Bronchial epithelial cell (primary cell): ENCODE measurements around the gene BCKDK. TPM values are rescaled to one million over a fixed set of nuclear protein-coding genes. Genes with fewer than 3 reads are reported as not detected.

ENCODE experiments used
- DNase-seq: peaks from one replicate; pipeline ENCODE4 v3.0.0-alpha.2; 2010; ENCODE audit warnings: low read depth
- FAIRE-seq: peaks from 2 replicates; lab custom pipeline; 2011; peaks lifted over from hg19 to GRCh38; lab: Jason Lieb, UNC
- H3K27me3 ChIP-seq: 2 replicates; pipeline ENCODE4 v1.5.1; 2011; ENCODE audit warnings: low read length; ENCODE audit not compliant: control insufficient read depth, insufficient read depth
- H3K36me3 ChIP-seq: 2 replicates; pipeline ENCODE4 v1.5.1; 2011; ENCODE audit warnings: low read length; ENCODE audit not compliant: control insufficient read depth, insufficient read depth
- H3K4me3 ChIP-seq: 2 replicates; pipeline ENCODE4 v1.5.1; 2011; ENCODE audit warnings: mild to moderate bottlenecking, low read depth, low read length, control low read depth
- CTCF ChIP-seq: IDR thresholded peaks from 2 replicates; pipeline ENCODE4 v1.5.1; 2011; ENCODE audit warnings: mild to moderate bottlenecking, moderate library complexity, low read length, control low read depth, inconsistent platforms; ENCODE audit not compliant: insufficient read depth, severe bottlenecking
- total RNA-seq: library from RNA; depleted of rRNA; stranded (reverse); fragments of >200 nt; gene quantifications from 2 replicates; pipeline ENCODE4 v1.2.1, GENCODE V29; 2014

BCKDK gene
- total RNA-seq, 1 donor from 2014 or later, result 7.9 TPM

- no peak for DNase-seq
- H3K36me3 ChIP-seq, result peaks cover 33% of the 10 kb centered on the region
- FAIRE-seq, result no peak
Measured at GRCh38 chr16:31078597-31079341, 29.4 kb upstream of the BCKDK start.

GRCh38 chr16:31079342-31079944, 28.7 kb upstream of the BCKDK start:
- FAIRE-seq (no peak), DNase-seq (no peak)
- no peak for TF ChIP-seq CTCF
- Histone ChIP-seq H3K4me3 (no peak overlapping the region), H3K36me3 (peaks cover 33% of the 10 kb centered on the region), H3K27me3 (no peaks in the 10 kb centered on the region)

More at GRCh38 chr16:31078597-31079341, 29.4 kb upstream of the BCKDK start:
- no peak for TF ChIP-seq CTCF
- H3K4me3 ChIP-seq, result no peak overlapping the region
- no peaks in the 10 kb centered on the region for H3K27me3 ChIP-seq

DNA sequence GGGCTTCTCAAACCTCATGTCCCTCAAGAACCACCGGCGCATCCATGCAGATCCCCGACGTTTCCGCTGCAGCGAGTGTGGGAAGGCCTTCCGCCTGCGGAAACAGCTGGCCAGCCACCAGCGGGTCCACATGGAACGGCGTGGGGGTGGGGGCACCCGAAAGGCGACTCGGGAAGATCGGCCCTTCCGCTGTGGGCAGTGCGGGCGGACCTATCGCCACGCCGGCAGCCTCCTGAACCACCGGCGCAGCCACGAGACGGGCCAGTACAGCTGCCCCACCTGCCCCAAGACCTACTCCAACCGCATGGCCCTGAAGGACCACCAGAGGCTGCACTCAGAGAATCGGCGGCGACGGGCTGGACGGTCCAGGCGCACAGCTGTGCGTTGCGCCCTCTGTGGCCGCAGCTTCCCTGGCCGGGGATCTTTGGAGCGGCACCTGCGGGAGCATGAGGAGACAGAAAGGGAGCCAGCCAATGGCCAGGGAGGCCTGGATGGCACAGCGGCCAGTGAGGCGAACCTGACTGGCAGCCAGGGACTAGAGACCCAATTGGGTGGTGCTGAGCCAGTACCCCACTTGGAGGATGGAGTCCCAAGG, 28.1 kb upstream of the BCKDK start:
- DNase-seq, result no peak
- H3K27me3 ChIP-seq, result no peaks in the 10 kb centered on the region
- no peak overlapping the region for H3K4me3 ChIP-seq
- FAIRE-seq, result no peak
- peaks cover 35% of the 10 kb centered on the region for H3K36me3 ChIP-seq
- TF ChIP-seq CTCF, result no peak

GRCh38 chr16:31080756-31081419, 27.3 kb upstream of the BCKDK start:
- DNase-seq (no peak), FAIRE-seq (no peak)
- Histone ChIP-seq H3K4me3 (no peak overlapping the region), H3K27me3 (no peaks in the 10 kb centered on the region), H3K36me3 (peaks cover 35% of the 10 kb centered on the region)
- TF ChIP-seq CTCF, result no peak

DNA sequence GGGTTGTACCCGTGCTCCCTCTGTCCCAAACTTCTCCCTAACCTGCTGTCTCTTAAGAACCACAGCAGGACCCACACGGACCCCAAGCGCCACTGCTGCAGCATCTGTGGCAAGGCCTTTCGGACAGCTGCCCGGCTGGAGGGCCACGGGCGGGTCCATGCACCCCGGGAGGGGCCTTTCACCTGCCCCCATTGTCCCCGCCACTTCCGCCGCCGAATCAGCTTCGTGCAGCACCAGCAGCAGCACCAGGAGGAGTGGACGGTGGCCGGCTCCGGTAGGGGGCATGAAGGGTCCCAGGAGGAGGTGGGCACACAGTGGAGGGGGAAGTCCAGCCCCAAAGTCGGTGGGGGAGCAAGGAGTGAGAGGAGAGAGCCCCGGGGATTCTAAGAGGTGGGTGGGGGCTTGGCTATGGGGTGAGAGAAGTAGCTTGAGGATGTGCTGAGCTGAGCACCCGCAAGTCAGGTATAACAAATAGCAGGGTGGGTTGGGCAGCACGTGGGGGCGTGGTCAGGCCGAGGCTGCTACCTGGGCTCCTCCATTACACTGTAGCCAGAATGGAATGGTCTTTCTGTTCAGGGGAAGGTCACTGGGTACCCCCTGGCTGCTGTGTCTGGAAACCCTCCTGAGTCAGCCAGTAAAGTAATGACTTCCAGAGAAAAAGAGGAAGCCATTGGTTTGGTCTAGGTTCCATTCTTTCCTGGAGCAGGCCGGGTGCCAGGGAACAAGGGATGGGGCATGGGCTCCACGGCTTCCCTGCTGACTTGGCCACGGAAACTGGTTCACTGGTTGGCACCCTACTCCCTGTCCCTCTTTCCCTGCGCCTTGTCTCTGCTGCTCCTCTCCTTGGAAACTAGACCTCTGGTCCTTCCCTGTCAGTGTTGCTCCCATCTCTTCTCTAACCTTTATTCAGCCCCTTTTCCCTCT, 26.5 kb upstream of the BCKDK start:
- no peaks in the 10 kb centered on the region for H3K27me3 ChIP-seq
- no peak overlapping the region for H3K4me3 ChIP-seq
- no peak for TF ChIP-seq CTCF
- FAIRE-seq, result no peak
- peaks cover 32% of the 10 kb centered on the region for H3K36me3 ChIP-seq
- no peak for DNase-seq
